T-helper 1 cell treated with Interleukin-12 subunit alpha and Interleukin-12 subunit beta and Interleukin-4 antibody, amounts not matched to agents 30 μg/mL and 1 μg/mL, for 36 hours (primary cell): Measurements from ENCODE around the gene TBCC.
A peak's percentile ranks its signal among the peaks of the same experiment; 100 is the strongest.

Source experiments
- H3K27ac Mint-ChIP-seq: one replicate; pipeline ENCODE4 v1.8.0; 2021; ENCODE audit warnings: mild to moderate bottlenecking, mixed read lengths
- H3K27me3 Mint-ChIP-seq: one replicate; pipeline ENCODE4 v1.8.0; 2021; ENCODE audit warnings: low read depth, mixed read lengths
- H3K36me3 Mint-ChIP-seq: one replicate; pipeline ENCODE4 v1.8.0; 2021; ENCODE audit warnings: low read depth, mixed read lengths
- H3K4me1 Mint-ChIP-seq: one replicate; pipeline ENCODE4 v1.8.0; 2021; ENCODE audit warnings: low read depth, mixed read lengths
- H3K4me3 Mint-ChIP-seq: one replicate; pipeline ENCODE4 v1.8.0; 2021; ENCODE audit warnings: mild to moderate bottlenecking, moderate library complexity, mixed read lengths
- H3K9me3 Mint-ChIP-seq: one replicate; pipeline ENCODE4 v1.8.0; 2021; ENCODE audit warnings: mixed read lengths

The TBCC gene

GRCh38 chr6:42727627-42728026, 18.3 kb downstream of the TBCC start:
- Mint-ChIP-seq H3K27me3 (no peaks in the 10 kb centered on the region), H3K27ac (peak overlapping the region; percentile 69), H3K4me1 (peaks cover 12% of the 10 kb centered on the region), H3K4me3 (peak overlapping the region; percentile 47), H3K36me3 (no peaks in the 10 kb centered on the region), H3K9me3 (no peaks in the 10 kb centered on the region)

GRCh38 chr6:42727087-42727611, 18.8 kb downstream of the TBCC start:
- Mint-ChIP-seq H3K27me3 (no peaks in the 10 kb centered on the region), H3K4me3 (peak overlapping the region; percentile 78), H3K27ac (peak overlapping the region; percentile 96), H3K9me3 (no peaks in the 10 kb centered on the region), H3K4me1 (peaks cover 12% of the 10 kb centered on the region), H3K36me3 (no peaks in the 10 kb centered on the region)

DNA sequence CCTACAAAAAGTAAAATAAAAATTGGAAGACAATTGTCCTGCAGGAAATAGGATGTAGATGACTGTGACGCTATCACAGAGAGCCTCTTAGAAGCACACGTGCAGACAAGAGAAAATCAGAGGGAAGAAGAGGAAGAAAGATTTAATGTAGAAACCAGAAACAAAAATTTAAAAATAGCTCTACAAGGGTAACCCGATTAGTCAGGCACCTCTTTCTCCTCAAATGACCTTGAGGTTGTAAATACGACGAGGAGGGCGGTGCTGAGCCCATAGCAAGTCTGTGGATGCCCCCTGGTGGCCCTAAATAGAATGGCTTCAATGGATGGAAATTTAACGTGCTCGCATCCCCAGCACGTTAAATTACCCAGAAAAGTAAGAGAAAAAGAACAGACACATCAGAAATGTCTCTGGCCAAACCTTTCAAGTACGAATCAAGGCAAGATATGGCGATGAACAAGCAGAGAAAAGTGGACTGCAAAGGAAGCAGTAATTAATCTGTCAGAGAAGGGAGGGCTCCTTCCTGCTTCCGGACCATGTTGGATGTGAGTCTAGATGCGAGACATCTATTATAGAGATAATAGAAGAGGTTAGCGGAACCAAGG, 19.3 kb downstream of the TBCC start:
- no peaks in the 10 kb centered on the region for H3K9me3 Mint-ChIP-seq
- peak overlapping the region; percentile 78 for H3K4me3 Mint-ChIP-seq
- H3K36me3 Mint-ChIP-seq, result no peaks in the 10 kb centered on the region
- H3K27ac Mint-ChIP-seq, result peak overlapping the region; percentile 96
- H3K27me3 Mint-ChIP-seq, result no peaks in the 10 kb centered on the region
- peaks cover 12% of the 10 kb centered on the region for H3K4me1 Mint-ChIP-seq

DNA sequence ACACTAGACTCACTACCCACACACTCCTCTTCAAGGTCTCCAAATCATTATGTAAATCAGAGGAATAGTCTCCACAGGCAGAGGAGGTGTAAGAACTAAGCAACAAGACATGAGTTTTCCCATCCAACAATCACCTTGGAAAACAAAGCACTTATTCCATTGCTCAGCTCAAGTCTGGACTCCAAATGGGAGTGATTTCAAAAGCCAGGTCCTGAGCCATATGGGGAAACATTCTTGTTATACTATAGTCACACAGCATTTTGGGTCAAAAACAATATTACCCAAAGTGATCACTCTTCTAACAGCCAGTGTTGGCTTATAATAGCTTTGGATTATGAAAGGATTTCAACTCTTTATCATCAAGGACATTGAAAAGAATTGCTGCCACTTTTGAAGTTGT, 19.9 kb downstream of the TBCC start:
- Mint-ChIP-seq H3K4me3 (peak overlapping the region; percentile 78), H3K27me3 (no peaks in the 10 kb centered on the region), H3K9me3 (no peaks in the 10 kb centered on the region), H3K4me1 (peaks cover 12% of the 10 kb centered on the region), H3K27ac (peak overlapping the region; percentile 96), H3K36me3 (no peaks in the 10 kb centered on the region)

GRCh38 chr6:42724825-42725224, 21.1 kb downstream of the TBCC start:
- Mint-ChIP-seq H3K4me1 (peaks cover 12% of the 10 kb centered on the region), H3K4me3 (no peak overlapping the region), H3K9me3 (no peaks in the 10 kb centered on the region), H3K27me3 (no peaks in the 10 kb centered on the region), H3K27ac (no peak overlapping the region), H3K36me3 (no peaks in the 10 kb centered on the region)

GRCh38 chr6:42722497-42722896, 23.4 kb downstream of the TBCC start, which contains the start of gene PRPH2:
TSS of gene PRPH2 (minus strand) at chr6:42722597. CDS start at chr6:42722334, 263 bp downstream.
- Mint-ChIP-seq H3K9me3 (no peaks in the 10 kb centered on the region), H3K27me3 (no peaks in the 10 kb centered on the region), H3K4me3 (no peak within 1 kb of the TSS), H3K27ac (no peak within 1 kb of the TSS), H3K4me1 (peaks cover 11% of the 10 kb centered on the region), H3K36me3 (no peaks in the 10 kb centered on the region)

DNA sequence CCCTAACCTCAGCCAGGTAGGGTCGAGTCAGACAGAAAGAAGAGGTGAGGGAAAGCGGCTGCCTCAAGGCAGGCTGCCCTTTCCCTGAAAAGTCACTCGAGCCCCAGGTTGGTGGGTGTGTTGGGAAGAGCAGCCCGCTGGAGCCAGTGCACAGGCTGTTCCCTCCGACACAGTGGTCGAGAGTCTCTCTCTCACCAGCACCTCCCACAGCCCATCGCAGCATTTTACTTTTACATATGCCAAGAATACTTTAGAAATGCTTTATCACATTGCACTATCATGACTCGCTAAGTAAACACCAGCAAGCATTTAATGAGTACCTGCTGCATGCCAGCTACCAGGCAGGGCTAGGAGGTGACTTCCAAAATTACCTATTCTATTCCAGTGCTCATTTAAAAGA, 25.2 kb downstream of the TBCC start:
- Mint-ChIP-seq H3K27me3 (no peaks in the 10 kb centered on the region), H3K36me3 (no peaks in the 10 kb centered on the region), H3K9me3 (no peaks in the 10 kb centered on the region), H3K27ac (no peak overlapping the region), H3K4me3 (no peak overlapping the region), H3K4me1 (no peaks in the 10 kb centered on the region)

DNA sequence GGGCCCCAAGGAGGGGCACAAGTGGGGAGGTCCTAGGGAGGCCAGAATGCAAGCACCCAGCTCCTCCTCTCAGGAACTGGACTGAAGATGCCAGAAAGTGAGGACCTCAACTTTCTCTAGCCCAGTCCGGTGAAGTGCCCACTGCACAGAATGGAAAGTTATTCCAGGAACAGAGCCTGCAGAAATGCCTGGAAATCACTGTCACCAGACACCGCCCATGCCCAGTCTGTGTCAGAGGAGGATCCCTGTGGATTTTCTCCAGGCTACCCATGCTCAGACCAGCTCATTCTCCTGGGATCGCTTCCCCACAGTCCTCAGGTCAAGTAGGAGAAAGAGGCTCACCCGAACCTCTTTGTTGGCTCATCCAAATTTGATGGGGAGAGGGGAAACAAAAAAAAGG, 30.0 kb downstream of the TBCC start:
- Mint-ChIP-seq H3K4me1 (no peaks in the 10 kb centered on the region), H3K36me3 (peaks cover 3% of the 10 kb centered on the region), H3K27ac (no peak overlapping the region), H3K9me3 (peaks cover 10% of the 10 kb centered on the region), H3K4me3 (no peak overlapping the region), H3K27me3 (no peaks in the 10 kb centered on the region)

DNA sequence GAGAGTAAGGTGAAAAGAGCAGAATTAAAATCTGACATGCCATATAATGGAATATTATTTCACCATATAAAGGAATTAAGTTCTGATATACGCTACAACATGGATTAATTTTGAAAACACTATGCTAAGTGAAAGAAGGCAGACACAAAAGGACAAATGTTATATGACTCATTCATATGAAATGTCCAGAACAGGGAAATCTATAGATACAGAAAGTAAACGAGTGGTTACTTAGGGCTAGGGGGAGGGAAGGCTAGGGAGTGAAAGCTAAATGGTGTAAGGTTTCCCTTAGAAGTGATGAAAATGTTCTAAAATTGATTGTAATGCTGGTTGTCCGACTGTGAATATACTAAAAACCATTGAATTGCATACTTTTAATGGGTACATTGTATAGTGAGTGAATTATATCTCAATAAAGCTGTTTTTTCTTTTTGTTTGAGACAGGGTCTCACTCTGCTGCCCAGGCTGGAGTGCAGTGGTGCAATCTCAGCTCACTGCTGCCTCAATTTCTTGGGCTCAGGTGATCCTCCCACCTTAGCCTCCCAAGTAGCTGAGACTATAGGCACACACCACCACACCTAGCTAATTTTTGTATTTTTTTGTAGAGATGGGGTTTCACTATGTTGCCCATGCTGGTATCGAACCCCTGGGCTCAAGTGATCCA, 31.7 kb downstream of the TBCC start:
- Mint-ChIP-seq H3K4me3 (no peak overlapping the region), H3K4me1 (no peaks in the 10 kb centered on the region), H3K36me3 (peaks cover 3% of the 10 kb centered on the region), H3K9me3 (peaks cover 10% of the 10 kb centered on the region), H3K27me3 (no peaks in the 10 kb centered on the region), H3K27ac (no peak overlapping the region)

DNA sequence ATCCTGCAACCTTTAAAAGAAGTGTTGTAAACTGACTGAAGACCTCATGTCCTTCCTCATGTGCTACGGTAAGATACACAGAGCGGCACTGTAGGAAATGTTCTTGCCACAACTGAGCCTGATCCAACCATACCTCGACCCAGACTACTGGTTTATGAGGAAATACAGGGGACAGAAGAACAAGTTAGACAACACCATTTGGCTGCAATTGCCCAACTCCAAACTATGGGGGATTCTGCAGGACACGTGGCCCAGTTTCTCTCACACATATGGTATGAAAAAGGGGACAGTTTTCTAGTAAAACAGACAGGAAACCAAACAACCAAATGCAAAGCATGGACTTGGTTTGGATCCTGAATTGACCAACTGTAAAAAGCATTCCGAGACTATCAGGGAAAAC, 34.0 kb downstream of the TBCC start:
- Mint-ChIP-seq H3K36me3 (peaks cover 3% of the 10 kb centered on the region), H3K27ac (no peak overlapping the region), H3K4me3 (no peak overlapping the region), H3K9me3 (peaks cover 10% of the 10 kb centered on the region), H3K4me1 (no peaks in the 10 kb centered on the region), H3K27me3 (no peaks in the 10 kb centered on the region)

GRCh38 chr6:42710316-42710715, 35.6 kb downstream of the TBCC start:
- Mint-ChIP-seq H3K27me3 (no peaks in the 10 kb centered on the region), H3K36me3 (peaks cover 3% of the 10 kb centered on the region), H3K4me1 (no peaks in the 10 kb centered on the region), H3K27ac (no peak overlapping the region), H3K9me3 (peaks cover 10% of the 10 kb centered on the region), H3K4me3 (no peak overlapping the region)

DNA sequence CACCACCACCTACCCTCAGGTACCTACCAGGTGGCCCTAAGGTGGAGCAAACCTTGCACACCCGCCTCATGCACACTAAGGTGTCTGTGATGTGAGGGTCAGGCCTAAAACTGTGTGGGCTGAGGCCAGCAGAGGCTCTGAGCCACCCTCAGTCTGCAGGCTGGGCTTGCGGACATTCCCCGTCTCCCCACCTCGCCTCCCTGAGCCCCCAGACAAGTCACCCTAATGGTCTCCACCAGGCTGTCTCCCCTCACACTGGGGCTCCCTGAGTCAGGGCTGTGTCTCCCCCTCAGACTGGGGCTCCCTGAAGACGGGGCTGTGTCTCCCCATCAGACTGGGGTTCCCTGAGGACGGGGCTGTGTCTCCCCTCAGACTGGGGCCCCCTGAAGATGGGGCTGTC, 36.0 kb downstream of the TBCC start:
- Mint-ChIP-seq H3K4me3 (no peak overlapping the region), H3K36me3 (peaks cover 3% of the 10 kb centered on the region), H3K27me3 (no peaks in the 10 kb centered on the region), H3K9me3 (peaks cover 10% of the 10 kb centered on the region), H3K27ac (no peak overlapping the region), H3K4me1 (no peaks in the 10 kb centered on the region)

- H3K4me3 Mint-ChIP-seq, result no peak overlapping the region
- H3K36me3 Mint-ChIP-seq, result peaks cover 3% of the 10 kb centered on the region
- H3K27me3 Mint-ChIP-seq, result no peaks in the 10 kb centered on the region
- H3K4me1 Mint-ChIP-seq, result no peaks in the 10 kb centered on the region
- no peak overlapping the region for H3K27ac Mint-ChIP-seq
- H3K9me3 Mint-ChIP-seq, result peaks cover 10% of the 10 kb centered on the region
Measured at GRCh38 chr6:42708096-42708495, 37.8 kb downstream of the TBCC start.

DNA sequence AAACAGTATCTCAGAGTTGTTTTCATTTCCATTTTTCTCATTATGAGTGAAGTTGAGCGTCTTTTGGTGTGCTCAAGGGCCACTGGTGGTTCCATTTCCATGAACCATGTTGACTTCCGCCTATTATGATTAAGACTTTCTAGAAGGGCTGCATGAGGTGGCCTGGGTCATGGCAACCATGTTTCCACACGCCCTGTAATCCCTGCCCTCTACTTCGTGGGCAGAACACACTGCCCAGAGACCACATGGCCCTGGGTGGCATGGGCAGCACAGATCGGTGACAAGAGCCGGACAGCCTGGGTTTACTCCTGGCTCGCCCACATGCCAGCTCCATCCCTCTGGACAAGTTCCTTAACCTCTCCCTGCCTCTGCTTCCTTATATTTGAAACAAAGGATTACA, 38.3 kb downstream of the TBCC start:
- Mint-ChIP-seq H3K36me3 (peaks cover 3% of the 10 kb centered on the region), H3K27ac (no peak overlapping the region), H3K4me1 (no peaks in the 10 kb centered on the region), H3K4me3 (no peak overlapping the region), H3K9me3 (peaks cover 10% of the 10 kb centered on the region), H3K27me3 (no peaks in the 10 kb centered on the region)

DNA sequence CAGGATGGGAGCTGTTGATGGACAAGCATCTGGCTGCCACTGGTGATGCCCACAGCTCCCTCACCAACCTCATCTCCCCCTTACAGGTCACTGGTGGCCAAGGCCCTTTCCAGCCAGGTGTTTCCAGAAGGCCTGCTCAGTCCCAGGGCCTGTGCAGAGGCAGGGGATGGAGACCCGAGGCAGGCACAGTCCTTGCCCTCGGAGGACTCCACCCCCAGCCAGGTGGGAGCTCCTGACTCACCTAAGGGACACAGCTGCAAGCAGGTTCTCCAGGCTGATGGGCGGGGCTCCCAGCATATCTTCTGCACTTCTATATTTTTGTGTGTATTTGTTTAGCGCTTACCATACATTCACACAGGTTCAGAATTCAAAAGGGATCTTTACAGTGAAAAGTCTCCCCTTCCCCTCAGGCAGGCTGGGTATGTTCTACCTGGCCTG, 40.9 kb downstream of the TBCC start:
- Mint-ChIP-seq H3K9me3 (no peaks in the 10 kb centered on the region), H3K4me3 (no peak overlapping the region)

More for the DNA sequence above, 40.9 kb downstream of the TBCC start:
- Mint-ChIP-seq H3K27ac (no peak overlapping the region), H3K27me3 (no peaks in the 10 kb centered on the region), H3K4me1 (no peaks in the 10 kb centered on the region), H3K36me3 (no peaks in the 10 kb centered on the region)
